ENCODE measurements around the gene SPTBN4.

- no peak for TF ChIP-seq CTCF (IDR thresholded peaks at IDR 0.05)
- TF ChIP-seq POLR2A (IDR thresholded peaks at IDR 0.05) = no peak
Measured at GRCh38 chr19:40621966-40622772, 155.4 kb downstream of the SPTBN4 start.

Measured in Peyer's patch (tissue), 4 donors.